Liver (tissue), 3 donors: Measurements from ENCODE around the gene NWD2.

Experiments
- GABPA ChIP-seq, 2 donors: IDR thresholded peaks in 1 of 2; conservative IDR thresholded peaks in 1 of 2; 2 replicates each; pipeline ENCODE4 v1.6.1; 2016; ENCODE audit warnings: antibody characterized with exemption in 2 of 2, mild to moderate bottlenecking in 1 of 2, moderate library complexity in 1 of 2
- HNF4A ChIP-seq, 2 donors: conservative IDR thresholded peaks; 2 replicates each; pipeline ENCODE4 v1.6.1; 2016; ENCODE audit warnings: antibody characterized with exemption in 2 of 2, mild to moderate bottlenecking in 2 of 2
- HNF4G ChIP-seq: IDR thresholded peaks from 2 replicates; pipeline ENCODE4 v1.6.1; 2016; ENCODE audit warnings: antibody characterized with exemption
- JUND ChIP-seq, 2 donors: IDR thresholded peaks; 2 replicates each; pipeline ENCODE4 v1.6.1; 2016; ENCODE audit warnings: antibody characterized with exemption in 2 of 2
- NR2F2 ChIP-seq: IDR thresholded peaks from 2 replicates; pipeline ENCODE4 v1.6.1; 2016; ENCODE audit warnings: antibody characterized with exemption
- RAD21 ChIP-seq, 2 donors: IDR thresholded peaks; 2 replicates each; pipeline ENCODE4 v1.6.1; 2016; ENCODE audit warnings: antibody characterized with exemption in 2 of 2, mild to moderate bottlenecking in 2 of 2
- SP1 ChIP-seq: IDR thresholded peaks from 2 replicates; pipeline ENCODE4 v1.6.1; 2018; ENCODE audit warnings: antibody characterized with exemption, mild to moderate bottlenecking
- TAF1 ChIP-seq: conservative IDR thresholded peaks from 2 replicates; pipeline ENCODE4 v1.6.1; 2016; ENCODE audit warnings: antibody characterized with exemption, mild to moderate bottlenecking
- YY1 ChIP-seq: IDR thresholded peaks from 2 replicates; pipeline ENCODE4 v1.6.1; 2016; ENCODE audit warnings: antibody characterized with exemption, mild to moderate bottlenecking
- TF ChIP-seq, protein P1 (sequence below): IDR thresholded peaks from 2 replicates; pipeline ENCODE4 v1.6.1; 2016; ENCODE audit warnings: antibody characterized with exemption
- TF ChIP-seq, protein P2 (sequence below): fragments of 150-350 bp; IDR thresholded peaks from 2 replicates; pipeline ENCODE4 v1.5.1; 2017; ENCODE audit warnings: improper control_type of control experiment, low read depth, low read length; ENCODE audit not compliant: missing input control
- TF ChIP-seq, protein P3 (sequence below): IDR thresholded peaks from 2 replicates; pipeline ENCODE4 v1.6.1; 2016; ENCODE audit warnings: antibody characterized with exemption
- TF ChIP-seq, protein P4 (sequence below): IDR thresholded peaks from 2 replicates; pipeline ENCODE4 v1.6.1; 2016; ENCODE audit warnings: antibody characterized with exemption, mild to moderate bottlenecking
- TF ChIP-seq, protein P5 (sequence below): IDR thresholded peaks from 2 replicates; pipeline ENCODE4 v1.6.1; 2016; ENCODE audit warnings: antibody characterized with exemption
- donor health status: healthy.
- donor health status: healthy.

- TF ChIP-seq, protein P1, sequence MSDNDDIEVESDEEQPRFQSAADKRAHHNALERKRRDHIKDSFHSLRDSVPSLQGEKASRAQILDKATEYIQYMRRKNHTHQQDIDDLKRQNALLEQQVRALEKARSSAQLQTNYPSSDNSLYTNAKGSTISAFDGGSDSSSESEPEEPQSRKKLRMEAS = no peak
- TF ChIP-seq, protein P2, sequence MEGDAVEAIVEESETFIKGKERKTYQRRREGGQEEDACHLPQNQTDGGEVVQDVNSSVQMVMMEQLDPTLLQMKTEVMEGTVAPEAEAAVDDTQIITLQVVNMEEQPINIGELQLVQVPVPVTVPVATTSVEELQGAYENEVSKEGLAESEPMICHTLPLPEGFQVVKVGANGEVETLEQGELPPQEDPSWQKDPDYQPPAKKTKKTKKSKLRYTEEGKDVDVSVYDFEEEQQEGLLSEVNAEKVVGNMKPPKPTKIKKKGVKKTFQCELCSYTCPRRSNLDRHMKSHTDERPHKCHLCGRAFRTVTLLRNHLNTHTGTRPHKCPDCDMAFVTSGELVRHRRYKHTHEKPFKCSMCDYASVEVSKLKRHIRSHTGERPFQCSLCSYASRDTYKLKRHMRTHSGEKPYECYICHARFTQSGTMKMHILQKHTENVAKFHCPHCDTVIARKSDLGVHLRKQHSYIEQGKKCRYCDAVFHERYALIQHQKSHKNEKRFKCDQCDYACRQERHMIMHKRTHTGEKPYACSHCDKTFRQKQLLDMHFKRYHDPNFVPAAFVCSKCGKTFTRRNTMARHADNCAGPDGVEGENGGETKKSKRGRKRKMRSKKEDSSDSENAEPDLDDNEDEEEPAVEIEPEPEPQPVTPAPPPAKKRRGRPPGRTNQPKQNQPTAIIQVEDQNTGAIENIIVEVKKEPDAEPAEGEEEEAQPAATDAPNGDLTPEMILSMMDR = no peak
- TF ChIP-seq SP1 = no peak
- TF ChIP-seq, protein P3, sequence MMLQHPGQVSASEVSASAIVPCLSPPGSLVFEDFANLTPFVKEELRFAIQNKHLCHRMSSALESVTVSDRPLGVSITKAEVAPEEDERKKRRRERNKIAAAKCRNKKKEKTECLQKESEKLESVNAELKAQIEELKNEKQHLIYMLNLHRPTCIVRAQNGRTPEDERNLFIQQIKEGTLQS = no peak
- TF ChIP-seq, protein P4, sequence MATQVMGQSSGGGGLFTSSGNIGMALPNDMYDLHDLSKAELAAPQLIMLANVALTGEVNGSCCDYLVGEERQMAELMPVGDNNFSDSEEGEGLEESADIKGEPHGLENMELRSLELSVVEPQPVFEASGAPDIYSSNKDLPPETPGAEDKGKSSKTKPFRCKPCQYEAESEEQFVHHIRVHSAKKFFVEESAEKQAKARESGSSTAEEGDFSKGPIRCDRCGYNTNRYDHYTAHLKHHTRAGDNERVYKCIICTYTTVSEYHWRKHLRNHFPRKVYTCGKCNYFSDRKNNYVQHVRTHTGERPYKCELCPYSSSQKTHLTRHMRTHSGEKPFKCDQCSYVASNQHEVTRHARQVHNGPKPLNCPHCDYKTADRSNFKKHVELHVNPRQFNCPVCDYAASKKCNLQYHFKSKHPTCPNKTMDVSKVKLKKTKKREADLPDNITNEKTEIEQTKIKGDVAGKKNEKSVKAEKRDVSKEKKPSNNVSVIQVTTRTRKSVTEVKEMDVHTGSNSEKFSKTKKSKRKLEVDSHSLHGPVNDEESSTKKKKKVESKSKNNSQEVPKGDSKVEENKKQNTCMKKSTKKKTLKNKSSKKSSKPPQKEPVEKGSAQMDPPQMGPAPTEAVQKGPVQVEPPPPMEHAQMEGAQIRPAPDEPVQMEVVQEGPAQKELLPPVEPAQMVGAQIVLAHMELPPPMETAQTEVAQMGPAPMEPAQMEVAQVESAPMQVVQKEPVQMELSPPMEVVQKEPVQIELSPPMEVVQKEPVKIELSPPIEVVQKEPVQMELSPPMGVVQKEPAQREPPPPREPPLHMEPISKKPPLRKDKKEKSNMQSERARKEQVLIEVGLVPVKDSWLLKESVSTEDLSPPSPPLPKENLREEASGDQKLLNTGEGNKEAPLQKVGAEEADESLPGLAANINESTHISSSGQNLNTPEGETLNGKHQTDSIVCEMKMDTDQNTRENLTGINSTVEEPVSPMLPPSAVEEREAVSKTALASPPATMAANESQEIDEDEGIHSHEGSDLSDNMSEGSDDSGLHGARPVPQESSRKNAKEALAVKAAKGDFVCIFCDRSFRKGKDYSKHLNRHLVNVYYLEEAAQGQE = no peak
- TF ChIP-seq JUND (IDR thresholded peaks at IDR 0.05) = no peak
- no peak for TF ChIP-seq YY1
- TF ChIP-seq RAD21 (IDR thresholded peaks at IDR 0.05) = no peak
- TF ChIP-seq, protein P5, sequence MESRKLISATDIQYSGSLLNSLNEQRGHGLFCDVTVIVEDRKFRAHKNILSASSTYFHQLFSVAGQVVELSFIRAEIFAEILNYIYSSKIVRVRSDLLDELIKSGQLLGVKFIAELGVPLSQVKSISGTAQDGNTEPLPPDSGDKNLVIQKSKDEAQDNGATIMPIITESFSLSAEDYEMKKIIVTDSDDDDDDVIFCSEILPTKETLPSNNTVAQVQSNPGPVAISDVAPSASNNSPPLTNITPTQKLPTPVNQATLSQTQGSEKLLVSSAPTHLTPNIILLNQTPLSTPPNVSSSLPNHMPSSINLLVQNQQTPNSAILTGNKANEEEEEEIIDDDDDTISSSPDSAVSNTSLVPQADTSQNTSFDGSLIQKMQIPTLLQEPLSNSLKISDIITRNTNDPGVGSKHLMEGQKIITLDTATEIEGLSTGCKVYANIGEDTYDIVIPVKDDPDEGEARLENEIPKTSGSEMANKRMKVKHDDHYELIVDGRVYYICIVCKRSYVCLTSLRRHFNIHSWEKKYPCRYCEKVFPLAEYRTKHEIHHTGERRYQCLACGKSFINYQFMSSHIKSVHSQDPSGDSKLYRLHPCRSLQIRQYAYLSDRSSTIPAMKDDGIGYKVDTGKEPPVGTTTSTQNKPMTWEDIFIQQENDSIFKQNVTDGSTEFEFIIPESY = no peak
- TF ChIP-seq TAF1 = no peak
- TF ChIP-seq GABPA (IDR thresholded peaks at IDR 0.05 in 1 of 2, conservative IDR thresholded peaks at IDR 0.05 in 1 of 2) = no peak
- TF ChIP-seq HNF4G = no peak
- TF ChIP-seq NR2F2 = no peak
- no peak for TF ChIP-seq HNF4A (conservative IDR thresholded peaks at IDR 0.05)
These were observed 196.0 kb downstream of the NWD2 start for GRCh38 chr4:37440501-37440900.
